ENCODE data around the gene CCDC30.

DNA sequence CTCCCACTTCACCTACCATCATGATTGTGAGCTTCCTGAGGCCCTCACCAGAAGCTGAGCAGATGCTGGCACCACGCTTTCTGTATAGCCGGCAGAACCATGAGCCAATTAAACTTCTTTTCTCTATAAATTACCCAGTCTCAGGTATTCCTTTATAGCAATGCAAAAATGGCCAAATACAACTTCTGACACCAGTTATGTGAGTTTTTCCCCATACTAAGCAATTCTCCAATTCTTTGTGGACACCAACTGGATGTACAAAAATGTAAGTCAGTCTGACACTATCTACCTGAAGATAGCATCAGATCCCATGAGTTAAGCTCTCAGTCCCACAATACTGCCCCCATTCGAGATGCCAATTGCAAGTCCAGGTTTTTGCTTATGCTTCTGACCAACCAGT is 129.7 kb downstream of the CCDC30 start:
- no peak for TF ChIP-seq ZFX (IDR thresholded peaks at IDR 0.05)
- TF ChIP-seq, protein P1, sequence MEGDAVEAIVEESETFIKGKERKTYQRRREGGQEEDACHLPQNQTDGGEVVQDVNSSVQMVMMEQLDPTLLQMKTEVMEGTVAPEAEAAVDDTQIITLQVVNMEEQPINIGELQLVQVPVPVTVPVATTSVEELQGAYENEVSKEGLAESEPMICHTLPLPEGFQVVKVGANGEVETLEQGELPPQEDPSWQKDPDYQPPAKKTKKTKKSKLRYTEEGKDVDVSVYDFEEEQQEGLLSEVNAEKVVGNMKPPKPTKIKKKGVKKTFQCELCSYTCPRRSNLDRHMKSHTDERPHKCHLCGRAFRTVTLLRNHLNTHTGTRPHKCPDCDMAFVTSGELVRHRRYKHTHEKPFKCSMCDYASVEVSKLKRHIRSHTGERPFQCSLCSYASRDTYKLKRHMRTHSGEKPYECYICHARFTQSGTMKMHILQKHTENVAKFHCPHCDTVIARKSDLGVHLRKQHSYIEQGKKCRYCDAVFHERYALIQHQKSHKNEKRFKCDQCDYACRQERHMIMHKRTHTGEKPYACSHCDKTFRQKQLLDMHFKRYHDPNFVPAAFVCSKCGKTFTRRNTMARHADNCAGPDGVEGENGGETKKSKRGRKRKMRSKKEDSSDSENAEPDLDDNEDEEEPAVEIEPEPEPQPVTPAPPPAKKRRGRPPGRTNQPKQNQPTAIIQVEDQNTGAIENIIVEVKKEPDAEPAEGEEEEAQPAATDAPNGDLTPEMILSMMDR (conservative IDR thresholded peaks at IDR 0.05), result no peak
